ENCODE results near the gene C19orf38. TPM values are rescaled to one million over a fixed set of nuclear protein-coding genes. Genes with fewer than 3 reads are reported as not detected.
A peak's percentile ranks its signal among the peaks of the same experiment; 100 is the strongest.

Gene C19orf38, protein sequence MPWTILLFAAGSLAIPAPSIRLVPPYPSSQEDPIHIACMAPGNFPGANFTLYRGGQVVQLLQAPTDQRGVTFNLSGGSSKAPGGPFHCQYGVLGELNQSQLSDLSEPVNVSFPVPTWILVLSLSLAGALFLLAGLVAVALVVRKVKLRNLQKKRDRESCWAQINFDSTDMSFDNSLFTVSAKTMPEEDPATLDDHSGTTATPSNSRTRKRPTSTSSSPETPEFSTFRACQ
- 3.0 TPM for polyA plus RNA-seq (ENCODE audit: insufficient read length)

DNA sequence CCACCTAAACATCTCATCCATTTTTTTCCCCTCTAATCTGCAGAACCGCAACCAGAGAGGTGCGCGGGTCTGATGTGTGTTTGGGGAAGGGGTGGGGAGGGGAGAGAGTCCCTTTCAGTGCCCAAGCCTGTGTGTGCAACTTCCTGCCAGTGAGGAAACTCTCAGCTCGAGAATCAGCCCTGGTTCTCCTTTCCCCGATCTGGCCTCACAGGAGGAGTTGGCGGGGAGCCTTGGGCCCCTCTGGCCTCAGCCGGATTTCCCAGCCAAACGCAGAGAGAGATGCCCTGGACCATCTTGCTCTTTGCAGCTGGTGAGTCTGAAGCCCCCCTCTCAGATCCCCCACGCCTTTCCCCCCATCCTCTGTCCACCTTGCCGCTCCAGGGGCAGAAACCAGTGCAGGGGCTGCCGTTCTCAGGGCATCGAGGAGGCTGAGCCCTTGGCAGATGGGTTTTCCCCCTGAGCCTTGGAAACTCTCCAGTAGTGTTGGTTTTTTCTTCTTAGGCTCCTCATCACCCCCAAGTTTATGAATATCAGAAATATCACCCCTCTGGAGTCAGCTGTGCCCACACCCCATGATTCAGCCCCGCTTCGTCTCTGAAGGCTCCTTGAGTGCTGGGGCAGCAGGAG is at the start of gene C19orf38:
Gene C19orf38, plus strand, starts transcription at position 186 of the 627 bp plus-strand sequence. Its CDS starts 94 bp downstream, at position 280.
- DNase-seq (ENCODE audit: low read depth): no peak

GRCh38 chr19:10800488-10800887 is 47.7 kb upstream of the C19orf38 start:
- DNase-seq (ENCODE audit: low read depth): no peak

DNA sequence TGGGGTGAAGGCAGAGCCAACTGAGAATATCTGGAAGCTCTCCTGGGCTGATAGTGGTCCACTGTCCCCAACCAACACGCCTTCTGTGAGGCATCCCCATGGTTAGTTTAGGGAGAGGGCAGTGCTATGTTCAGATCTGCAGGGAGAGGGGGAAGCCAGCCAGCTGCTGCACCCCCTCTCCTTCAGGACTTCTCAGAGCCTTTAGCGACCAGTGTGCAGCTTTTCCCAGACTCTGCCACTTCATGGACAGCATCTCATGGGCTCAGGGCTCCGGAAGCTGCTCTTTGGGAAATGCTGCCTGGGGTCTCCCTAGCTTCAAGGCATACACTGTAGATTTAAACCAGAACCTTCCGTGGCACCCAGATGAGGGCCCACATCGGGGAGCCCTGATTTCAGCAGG is 45.7 kb upstream of the C19orf38 start:
- no peak for DNase-seq (ENCODE audit: low read depth)

DNA sequence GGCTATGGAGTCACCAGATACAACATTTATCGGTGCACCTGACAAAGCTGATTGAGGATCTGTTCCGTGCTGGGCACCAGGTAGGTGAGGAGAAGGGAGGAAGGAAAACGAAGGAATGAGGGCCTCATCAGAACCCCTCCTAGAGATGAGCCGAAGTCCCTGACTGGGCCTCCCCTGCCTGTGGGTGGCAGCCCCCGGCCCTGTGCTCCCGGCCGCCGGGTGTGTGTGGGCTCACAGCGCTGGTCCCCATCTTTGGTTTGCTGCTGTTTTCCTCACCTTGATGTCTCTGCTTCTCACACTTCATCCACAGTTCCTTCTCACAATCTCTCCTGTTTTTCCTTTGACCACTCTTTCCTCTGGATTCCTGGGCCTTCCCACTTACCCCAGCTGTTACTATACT is 45.0 kb upstream of the C19orf38 start:
- no peak for DNase-seq (ENCODE audit: low read depth)

GRCh38 chr19:10805065-10805757 is 43.0 kb upstream of the C19orf38 start:
- no peak for DNase-seq (ENCODE audit: low read depth)

- no peak for DNase-seq (ENCODE audit: low read depth)
Observed at GRCh38 chr19:10805758-10806247, 42.4 kb upstream of the C19orf38 start.

DNA sequence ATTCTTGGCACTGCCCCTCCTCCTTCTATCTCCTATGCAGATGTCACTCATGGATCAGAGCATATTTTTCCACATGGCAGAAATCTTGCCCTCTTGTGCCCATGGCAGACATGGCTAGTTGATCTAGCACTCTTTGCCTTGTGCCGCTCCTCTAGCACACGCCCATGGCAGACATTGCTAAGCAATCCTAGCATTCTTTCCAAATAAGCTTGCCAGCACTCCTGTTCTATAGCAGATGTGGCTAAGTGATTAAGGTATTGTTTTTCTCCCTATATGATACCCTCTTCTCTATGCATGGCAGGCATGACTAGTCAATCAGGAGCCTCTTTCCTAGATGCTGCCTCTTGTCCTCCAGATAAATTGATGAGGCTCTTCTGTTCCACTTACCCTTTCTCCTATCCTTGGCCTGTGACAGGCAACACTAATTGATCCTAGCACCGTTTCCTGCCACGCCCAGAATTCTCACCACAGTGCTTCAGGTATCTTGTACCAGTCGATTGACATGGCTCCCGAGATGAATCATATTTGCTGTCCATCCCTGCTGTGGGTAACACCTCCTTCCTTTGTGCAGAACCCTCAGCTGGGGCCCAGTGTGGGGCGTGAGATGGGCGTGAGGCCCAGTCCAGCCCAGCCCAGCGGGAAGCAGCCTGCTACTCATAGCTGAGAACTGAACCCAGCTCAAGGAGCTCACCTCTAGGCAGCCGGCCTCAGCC is 39.1 kb upstream of the C19orf38 start:
- DNase-seq (ENCODE audit: low read depth): no peak

DNA sequence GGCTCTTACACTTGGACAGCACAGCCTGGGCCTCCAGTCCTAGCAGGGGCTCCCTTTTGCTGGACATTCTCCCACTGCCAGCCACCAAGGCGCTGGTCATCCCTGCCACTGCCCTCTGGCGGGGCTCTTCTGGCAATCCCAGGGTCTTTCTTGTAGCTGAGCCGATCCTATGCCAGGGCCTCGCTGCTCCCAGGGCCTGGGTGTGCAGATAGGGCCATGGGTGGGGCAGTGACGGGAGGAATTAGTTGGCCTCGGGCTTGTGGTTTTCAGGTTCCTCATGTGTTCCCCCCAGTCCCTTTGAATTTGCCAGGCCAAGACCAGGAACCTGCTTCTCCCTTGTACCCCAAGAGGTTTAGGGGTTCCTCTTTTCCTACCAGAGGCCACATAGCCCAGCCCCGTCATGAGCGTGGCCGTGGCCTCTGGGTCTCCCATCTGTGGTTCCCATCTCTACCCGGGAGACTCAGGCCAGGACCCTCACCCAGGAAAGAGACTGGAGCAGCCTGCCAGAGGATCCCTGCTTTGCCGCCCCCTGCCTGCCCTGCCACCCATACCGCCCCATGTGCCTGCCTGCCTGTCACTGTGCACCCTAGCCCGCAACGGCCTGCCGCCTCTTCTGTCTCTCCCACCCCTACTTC is 38.4 kb upstream of the C19orf38 start:
- no peak for DNase-seq (ENCODE audit: low read depth)

DNA sequence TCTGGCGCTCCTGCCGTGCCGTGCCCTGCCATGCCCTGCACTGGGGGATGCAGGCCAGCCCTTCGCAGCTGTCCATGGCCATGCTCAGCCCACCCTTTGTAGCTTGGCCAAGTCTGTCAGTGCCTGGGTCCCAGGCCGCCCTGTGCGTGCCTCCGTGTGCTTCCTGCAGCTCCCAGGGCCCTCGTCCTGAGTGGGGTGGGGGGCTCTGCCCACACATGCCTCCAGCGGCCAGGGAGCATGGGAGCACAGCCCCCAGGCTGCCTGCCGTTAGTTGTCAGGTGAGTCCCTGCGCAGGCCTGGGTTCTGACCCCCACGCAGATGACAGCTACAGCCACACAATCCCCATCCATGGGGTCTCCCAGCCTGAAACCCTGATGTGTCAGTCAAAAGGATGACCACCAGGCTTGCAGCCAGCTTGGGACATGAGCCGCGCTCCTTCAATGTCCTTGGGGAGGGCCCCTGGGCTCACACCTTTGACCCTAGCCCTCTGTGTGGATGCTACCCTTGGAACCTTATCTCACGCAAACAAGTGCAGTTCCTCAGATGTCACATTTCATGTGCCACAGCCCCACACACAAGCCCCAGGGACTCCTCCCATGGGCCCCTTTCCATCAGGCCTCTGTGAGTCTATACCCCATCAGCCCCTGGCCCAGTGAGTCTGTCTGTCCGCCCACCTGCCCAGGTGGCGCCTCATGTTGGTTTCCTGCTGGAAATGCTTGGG is 36.7 kb upstream of the C19orf38 start:
- DNase-seq (ENCODE audit: low read depth): no peak

GRCh38 chr19:10812196-10812595 is 36.0 kb upstream of the C19orf38 start:
- DNase-seq (ENCODE audit: low read depth): no peak

GRCh38 chr19:10812902-10813404 is 35.3 kb upstream of the C19orf38 start:
- no peak for DNase-seq (ENCODE audit: low read depth)

GRCh38 chr19:10815007-10815536 is 33.1 kb upstream of the C19orf38 start:
- DNase-seq (ENCODE audit: low read depth): no peak

GRCh38 chr19:10815969-10816644 is 32.1 kb upstream of the C19orf38 start:
- DNase-seq (ENCODE audit: low read depth): no peak

GRCh38 chr19:10816691-10817090 is 31.5 kb upstream of the C19orf38 start:
- DNase-seq (ENCODE audit: low read depth): no peak

DNA sequence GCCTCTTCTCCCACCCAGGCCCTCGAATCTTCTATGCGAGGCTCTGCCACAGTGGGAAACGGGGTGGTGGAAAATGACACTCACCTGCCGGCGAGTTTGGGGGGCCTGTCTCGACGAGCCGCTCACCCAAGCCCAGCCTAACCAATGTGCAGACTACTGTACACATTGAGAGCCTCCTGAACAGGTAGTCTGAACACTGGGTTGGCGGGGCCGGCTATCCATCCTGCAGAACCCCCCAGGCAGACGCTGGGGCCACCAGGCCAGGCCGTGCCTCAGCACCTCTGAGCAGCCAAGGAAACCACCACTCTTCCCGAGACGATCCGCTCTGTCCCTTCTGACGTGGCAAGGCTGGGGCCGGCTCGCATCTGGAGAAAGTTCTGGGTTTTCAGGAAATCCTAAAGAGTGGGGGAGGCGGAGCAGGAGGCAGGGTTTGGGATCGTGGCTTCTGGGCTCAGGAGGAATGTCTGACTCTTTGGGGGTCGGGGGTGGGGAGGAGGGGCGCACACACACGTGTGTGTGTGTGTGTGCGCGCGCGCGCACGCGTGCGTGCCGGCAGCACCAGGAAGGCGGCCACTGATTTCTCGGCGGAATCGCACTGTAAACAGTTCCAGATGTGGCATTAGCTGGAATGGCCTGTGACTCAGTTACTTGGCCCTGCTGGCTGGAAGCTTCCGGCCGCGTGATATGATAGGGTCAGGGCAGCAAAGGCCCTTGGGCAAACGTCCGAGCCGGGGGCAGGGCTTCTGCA is 30.8 kb upstream of the C19orf38 start:
- DNase-seq (ENCODE audit: low read depth): peak; percentile 83

DNA sequence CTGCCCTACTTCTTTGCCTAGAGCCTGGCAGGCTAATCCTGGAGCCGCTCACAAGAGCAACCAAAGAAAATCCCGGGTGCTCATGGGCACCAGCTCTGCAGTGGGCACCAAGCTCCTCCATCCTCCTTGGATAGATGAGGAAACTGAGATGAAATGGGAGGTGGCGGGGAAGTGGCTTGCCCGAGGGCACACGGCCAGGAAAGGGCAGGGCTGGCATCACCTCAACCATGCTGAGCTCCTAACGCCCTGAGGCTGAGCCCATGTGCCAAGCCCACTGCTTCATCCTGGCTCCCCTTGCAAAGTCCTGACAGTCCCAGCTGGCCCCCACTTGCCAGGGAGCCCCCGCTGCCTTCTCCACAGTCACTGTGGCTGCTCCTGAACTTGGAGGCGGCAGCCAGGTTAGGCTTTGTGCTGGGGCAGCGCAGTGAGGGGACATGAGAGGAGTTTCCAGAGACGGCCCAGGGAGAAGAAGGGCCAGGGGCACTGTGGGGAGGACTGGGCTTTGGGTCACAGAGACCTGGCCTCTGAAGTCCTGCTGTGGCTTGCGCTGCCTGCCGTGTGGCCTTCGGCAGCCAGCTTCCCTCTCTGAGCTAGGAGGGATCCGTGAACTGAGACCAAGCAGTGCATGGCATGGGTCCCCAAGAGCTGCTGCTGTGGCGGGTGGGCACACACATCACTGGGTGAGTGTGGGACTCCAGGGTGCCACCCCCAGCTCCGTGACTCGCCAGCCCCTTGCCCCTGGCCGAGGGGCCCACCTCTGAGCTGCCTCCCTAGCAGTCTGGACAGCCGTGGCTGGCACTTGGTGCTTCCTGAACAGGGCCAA is 29.7 kb upstream of the C19orf38 start:
- DNase-seq (ENCODE audit: low read depth): no peak

DNA sequence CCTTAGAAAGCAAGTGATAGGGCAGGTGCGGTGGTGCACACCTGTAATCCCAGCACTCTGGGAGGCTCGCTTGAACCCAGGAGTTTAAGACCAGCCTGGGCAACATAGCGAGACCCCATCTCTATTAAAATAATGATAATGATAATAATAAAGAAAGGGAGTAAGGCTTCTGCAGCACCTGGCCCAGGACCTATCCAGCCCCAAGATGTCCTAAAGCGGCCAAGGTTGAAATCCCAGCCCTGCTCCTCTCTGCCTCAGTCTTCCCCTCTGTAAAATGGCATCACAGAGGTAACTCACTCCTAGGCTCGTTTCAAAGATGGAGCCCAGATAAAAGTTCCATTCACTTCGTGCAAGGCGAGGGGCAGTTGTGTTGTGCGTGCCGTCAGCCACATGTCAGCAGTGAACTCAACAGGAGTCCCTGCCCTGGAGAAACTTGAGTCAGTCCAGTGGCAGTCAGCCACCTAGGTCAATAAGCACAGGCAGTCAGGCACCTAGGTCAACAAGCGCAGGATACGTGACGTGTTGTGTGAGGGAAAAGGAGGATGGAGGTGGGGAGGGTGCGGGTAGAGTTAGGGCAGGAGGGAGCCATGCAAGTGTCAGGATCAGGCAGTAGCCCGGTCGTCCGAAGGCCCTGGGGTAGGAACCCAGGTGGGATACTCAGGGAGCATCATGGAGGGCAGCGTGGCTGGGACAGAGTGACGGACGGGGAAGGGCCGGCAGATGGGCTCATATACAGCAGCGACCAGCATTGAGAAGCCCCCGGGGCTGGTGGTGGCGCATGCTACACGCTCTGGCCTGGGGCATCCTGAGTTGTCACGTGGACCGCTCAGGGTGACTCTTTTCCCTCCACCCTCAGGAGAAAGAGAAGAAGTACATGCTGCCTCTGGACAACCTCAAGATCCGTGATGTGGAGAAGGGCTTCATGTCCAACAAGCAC is 28.8 kb upstream of the C19orf38 start:
- no peak for DNase-seq (ENCODE audit: low read depth)

Measured in forelimb muscle (tissue), 1 donor.